ENCODE data around the gene POR.
"Not testable (repeated sequence)": the region's sequence is repeated elsewhere in the genome, so short reads cannot be mapped to it uniquely, and the experiment has no call there.

POR gene

DNA sequence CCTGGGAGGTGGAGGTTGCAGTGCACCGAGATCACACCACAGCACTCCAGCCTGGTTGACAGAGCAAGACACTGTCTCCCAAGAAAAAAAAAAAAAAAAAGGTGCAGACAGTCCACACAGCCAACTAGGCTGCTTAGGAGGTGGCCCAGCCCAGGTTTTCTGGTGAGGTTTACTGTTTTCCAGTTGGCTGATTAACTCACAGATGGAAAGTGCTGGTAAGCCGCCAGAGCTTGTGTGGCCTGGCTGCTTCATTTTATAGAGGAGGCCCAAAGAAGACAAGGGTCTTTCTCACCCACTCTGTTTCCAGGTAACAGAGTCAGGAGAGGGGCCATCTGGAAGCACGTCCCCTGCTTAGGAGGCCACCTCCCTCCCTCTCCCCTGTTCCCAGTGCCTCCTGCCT, 29.9 kb upstream of the POR start:
- DNase-seq (ENCODE audit: low read depth), result no peak

DNA sequence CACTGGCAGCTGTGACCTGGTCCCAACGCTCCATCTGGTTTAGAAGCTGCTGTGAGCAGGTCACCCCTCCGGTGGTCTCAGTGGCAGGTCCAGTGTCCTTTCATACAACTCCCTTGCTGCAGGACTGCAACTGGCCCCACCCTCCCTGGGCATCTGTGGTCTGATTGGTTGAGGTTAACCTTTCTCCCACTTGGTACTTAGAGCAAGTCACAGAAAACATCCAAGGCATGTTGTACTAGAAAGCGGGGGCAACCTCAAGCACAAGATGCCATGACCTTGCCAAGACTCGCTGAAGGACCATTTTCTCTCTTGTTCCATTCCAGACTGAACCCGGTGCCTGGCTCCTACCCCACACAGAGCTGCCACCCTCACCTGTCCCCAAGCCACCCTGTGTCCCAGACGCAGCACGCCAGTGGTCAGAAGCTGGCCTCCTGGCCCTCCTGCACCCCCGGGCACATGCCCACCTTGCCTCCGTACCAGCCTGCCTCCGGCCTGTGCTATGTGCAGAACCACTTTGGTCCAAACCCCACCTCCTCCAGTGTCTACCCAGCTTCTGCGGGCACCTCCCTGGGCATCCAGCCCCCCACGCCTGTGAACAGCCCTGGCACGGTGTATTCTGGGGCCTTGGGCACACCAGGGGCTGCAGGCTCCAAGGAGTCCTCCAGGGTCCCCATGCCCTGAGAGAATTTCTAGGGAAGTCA, 27.1 kb upstream of the POR start:
- no peak for DNase-seq (ENCODE audit: low read depth)

DNA sequence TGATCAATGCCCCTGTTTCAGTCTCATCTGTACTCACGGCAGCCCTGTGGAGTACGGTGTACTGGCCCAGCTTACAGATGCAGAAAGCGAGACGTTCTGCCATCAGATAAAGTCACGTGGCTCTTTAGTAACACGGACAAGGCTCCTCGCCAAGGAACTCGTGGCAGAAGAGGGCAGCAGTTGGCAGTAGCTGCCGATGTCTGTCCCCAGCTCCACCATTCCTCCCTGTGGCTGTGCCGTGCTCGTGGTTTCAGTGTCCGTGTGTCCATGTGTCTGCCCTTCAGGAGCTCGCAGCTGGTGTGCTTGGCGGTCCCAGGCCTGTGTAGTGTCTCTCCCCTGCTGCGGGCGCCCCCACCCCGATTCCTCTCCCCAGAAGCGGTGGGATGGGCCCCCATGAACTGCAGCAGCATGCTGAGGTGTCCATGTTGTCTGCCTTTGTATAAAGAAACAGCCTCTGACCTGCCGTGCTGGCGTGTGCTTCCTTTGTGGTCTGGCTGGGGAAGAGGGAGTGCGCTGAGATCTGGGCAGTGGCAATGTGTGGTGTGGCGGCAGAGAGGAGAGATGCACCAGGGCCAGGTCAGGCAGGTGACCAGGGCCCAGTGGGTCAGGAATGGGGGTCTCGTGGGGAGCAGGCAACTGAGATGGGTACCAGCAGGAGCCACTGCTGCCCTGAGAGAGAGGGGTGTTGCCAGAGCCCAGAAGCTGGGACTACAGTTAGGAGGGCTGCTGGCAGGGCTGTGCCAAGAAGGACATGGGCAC, 26.3 kb upstream of the POR start:
- no peak for DNase-seq (ENCODE audit: low read depth)

DNA sequence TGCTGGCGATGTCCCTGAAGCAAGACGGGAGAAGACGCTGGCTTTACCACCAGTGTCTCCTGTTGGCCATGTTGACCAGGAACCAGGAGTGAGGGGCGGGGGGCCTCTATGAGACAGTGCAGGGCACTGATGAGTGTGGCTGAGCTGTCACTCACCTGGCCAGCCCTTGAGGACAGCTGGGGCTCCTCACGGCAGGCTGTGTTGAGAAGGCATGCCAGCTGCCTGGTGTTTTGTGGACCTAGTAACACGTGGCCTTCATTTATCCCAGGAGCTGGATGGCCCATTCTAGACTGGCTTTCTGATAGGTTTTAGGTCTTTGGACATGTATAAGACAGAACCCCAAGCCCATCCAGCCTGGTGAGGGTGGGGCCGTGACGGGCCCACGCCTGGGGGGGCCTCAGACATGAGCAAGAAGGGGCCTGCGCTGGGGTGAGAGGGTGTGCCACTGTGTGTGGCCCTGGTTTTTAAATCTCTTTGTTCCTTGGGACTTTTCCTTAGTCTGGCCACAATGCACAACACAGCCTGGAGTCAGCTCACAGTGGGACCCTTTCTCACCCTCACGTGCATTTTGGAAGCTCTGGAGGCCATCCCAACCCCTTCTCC, 25.6 kb upstream of the POR start:
- no peak for DNase-seq (ENCODE audit: low read depth)

DNA sequence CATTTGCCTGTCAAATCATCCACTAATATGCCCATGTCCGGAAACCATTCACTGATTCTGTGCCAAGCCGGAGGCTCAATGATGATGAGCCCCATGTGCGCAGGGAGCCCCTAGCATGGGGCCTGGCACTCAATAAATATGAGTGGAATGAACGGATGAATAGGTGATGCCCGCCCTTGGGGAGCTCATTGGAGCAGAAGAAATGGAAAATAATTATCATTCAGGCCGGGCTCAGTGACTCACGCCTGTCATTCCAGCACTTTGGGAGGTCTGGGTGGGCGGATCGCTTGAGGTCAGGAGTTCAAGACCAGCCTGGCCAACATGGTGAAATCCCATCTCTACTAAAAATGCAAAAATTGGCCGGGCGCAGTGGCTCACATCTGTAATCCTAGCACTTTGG, 25.1 kb upstream of the POR start:
- DNase-seq (ENCODE audit: low read depth), result no peak

DNA sequence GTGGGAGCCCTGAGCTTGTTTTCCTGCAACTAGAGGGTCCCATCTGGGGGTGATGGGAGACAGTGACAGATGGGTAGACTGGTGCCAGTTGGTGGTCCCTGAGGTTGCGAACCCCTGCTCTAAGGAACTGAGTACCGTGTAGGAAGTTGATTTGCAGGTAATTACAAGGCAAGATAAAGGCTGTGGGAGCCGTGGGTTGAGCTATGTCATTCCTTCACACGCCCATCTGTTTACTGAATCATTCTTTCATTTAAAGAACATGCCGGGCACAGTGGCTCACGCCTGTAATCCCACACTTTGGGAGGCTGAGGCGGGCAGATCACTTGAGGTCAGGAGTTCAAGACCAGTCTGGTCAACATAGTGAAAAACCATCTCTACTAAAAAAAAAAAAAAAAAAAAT, 23.7 kb upstream of the POR start:
- DNase-seq (ENCODE audit: low read depth), result not testable (repeated sequence)

DNA sequence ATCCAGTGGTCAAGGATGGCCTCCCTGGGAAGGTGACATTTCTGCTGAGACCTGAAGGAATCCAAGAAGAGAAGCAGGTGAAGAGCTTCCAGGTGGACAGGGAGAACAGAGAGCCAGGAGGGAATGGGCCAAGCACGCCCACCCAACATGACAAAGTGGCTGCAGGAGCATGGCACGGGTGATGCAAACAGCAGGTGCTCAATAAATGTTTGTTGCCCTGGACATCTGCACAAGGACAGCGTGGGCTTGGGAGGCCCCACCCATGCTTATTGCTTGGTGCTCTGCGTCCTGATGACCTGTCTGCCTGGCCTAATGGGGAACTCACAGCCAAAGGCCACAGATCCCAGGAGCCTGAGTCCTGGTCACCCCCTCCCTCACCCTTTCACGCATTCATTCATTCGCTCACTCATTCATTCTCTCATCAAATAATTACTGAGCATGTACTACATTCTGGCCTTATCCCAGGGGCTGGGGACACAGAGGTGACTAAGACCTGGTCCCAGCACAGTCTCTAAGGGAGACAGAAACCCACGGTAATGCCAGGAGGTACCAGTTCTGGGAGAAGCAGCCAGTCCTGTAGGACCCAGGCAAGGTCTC, 23.0 kb upstream of the POR start:
- DNase-seq (ENCODE audit: low read depth), result no peak

DNA sequence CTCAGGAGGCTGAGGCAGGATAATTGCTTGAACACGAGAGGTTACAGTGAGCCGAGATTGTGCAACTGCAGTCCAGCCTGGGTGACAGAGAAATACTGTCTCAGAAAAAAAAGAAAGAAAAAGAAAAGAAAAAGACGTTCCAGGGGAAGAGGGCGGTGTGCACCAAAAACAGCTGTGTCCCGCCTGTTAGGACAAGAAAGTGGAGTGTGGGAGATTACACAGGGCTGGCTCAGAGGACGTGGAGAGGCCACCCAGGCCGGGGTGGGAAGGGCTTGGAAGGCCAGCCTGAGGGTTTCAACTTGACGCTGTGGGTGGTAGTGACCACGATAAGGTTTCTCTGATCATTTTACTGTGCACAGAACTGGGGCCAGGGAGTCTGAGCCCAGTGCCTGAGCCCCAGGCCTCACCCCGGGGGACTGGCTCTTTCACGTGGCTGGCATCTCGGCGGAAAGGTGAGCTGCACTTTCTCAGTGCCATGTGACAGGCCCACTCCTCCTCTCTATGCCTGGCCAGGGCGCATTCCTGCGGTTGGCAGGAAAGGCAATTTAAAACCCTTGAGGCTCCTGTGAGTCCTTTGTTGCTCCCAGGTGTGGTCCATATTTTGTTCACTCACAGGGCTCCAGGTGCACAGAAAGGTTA, 22.2 kb upstream of the POR start:
- no peak for DNase-seq (ENCODE audit: low read depth)

DNA sequence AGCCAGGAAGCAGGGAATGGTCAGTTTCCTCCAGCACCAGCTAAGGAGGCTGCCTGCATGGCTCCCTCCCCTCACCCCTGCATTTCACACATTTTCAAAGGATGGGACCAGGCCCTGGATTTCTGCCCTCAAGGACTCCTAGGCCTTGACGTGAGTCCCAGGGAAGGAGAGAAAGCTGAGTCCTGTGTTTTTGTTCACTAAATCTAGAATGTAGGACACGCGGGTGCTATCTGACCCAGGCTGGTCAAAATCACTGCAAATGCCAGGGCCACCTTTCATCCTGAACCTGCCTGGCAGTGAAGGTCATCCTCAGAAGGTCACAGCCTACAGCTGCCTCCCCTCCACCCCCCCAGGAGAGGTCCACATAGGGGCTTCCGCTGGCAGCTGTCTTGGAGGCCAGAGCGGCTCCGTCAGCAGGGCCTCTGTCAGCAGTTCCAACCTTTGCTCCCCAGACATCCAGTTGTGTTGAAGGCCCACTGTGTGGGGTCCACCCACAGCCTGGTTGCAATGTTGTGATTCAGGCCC, 18.1 kb upstream of the POR start:
- no peak for DNase-seq (ENCODE audit: low read depth)

DNA sequence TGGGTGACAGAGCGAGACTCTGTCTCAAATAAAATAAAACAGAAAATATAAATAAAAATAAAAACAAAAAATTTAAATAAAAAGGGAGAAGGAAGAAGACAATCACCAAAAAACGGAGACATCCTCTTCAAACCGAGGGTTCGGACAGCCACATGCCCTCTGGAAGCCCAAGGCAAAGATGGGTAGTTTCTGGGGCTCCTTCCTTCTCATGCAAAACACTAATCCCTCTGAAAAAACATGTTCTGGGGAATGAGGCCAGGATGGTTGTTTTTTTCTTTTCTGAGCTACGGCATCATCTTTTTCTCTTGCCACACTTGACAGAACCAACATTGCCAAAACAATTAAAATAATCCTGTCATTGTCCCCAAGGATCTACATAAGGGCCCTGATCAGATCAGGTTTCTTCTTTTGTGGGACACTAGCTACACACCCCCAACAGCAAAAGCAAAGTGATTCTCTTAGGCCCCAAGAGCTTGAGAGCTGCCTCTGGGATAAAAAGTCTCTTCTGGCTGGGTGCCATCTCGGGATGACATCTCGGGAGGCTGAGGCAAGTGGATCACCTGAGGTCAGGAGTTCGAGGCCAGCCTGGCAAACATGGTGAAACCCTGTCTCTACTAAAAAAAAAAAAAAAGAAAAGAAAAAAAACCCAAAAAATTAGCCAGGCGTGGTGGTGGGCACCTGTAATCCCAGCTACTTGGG, 14.2 kb upstream of the POR start:
- no peak for DNase-seq (ENCODE audit: low read depth)

DNA sequence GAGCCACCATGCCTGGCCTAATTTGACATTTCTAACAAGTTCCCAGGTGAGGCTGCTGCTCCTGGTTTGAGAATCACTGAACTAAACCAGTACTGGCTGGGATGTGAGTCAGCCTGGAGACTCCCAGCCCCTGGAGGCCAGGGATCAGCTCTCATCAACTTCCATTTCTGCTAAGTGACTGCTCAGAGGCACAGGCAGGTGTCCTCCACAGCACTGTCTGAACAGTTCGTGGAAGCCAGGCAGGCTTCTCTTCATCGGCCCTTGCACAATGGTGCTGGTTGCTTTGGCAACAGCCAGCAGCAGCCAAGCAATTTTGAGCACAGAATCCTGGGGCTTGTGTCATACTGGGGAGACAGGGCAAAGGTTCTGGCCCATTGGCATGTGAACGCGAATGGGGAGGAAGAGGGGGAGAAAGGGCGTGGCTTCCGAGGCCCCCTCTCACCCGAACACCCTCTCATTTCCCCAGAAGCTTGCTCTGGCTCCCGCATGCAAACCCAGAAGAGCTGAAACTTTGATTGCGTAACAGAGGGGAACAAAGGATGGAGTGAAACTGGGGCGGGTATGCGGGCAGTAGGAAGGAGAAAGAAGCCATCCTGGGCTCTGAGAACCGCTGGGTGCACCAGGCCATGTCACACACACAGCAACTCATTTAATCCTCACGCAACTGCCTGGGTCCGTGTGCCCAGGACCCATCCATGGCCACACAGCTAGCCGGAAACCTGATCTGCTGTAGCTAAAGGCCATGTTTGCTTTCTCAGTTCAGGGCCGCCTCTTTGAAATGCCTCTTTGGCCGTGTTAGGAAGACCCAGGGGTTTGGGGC, 9.0 kb upstream of the POR start:
- DNase-seq (ENCODE audit: low read depth), result no peak

DNA sequence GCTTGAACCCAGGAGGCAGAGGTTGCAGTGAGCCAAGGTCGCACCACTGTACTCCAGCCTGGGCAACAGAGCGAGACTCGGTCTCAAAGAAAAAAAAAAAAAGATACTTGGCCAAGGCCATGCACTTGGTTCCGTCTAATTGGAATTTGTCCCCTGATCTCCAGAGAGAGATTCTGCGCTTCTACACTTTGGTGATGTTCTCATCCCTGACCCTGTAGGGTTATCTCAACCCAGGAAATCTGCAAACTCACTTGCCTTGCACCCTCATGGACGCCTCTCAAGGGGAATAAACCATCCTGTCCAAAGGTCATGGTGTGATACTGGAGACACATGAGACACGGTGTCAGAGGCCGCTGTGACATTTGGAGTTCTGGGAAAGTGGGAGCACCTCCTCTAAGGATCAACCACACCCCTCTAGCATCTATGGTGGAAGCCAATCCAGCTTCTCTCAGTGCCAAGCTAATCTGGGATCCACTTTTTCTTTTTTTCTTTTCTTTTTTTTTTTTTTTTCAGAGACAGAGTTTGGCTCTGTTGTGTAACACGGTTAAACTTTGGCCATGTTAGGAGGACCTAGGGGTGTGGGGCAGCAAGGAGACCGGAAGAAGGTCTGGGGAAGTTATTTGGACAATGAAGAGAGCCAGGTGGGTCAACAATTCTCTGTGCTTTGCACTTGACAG, 7.8 kb upstream of the POR start:
- no peak for DNase-seq (ENCODE audit: low read depth)

DNA sequence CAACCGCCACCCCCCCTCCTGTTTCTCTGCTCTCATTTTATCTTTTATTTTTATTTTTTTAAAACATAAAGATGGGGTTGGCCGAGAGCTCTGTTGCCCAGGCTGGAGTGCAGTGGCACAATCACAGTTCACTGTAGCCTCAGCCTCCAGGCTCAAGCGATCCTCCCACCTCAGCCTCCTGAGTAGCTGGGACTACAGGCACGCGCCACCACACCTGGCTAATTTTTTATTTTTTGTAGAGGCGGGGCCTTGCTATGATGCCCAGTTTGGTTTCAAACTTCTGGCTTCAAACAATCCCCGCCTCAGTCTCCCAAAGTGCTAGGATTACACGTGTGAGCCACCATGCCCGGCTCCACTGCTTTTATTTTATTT, 7.3 kb upstream of the POR start:
- not testable (repeated sequence) for DNase-seq (ENCODE audit: low read depth)

DNA sequence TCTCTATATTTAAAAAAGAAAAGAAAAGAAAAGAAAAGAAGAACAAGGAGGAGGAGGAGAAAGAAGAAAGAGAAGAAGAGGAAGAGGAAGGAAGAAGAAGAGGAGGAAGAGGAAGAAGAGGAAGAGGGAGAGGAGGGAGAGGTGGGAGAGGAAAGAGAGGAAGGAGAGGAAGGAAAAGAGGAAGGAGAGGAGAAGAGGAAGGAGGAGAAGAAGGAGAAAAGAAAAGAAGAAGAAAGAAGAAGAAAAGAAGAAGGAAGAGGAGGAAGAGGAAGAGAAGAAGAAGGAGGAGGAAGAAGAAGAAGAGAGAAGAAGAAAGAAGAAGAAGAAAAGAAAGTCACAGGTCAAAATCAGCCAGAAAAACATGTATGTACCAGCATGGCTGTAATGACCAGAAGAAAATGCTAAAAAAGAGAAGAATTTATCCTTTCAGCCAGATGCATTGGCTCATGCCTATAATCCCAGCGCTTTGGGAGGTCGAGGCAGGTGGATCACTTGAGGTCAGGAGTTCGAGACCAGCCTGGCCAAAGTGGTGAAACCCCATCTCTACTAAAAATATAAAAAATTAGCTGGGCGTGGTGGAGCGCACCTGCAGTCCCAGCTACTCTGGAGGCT, 5.3 kb upstream of the POR start:
- no peak for DNase-seq (ENCODE audit: low read depth)

DNA sequence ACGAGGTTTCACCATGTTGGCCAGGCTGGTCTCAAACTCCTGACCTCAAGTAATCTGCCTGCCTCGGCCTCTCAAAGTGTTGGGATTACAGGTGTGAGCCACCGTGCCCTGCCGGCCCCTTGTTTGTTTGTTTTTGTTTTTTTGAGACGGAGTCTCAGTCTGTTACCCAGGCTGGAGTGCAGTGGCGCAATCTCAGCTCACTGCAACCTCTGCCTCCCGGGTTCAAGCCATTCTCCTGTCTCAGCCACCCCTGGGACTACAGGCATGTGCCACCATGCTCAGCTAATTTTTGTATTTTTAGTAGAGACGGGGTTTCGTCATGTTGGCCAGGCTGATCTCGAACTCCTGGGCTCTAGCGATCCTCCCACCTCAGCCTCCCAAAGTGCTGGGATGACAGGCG, 3.8 kb upstream of the POR start:
- DNase-seq (ENCODE audit: low read depth), result not testable (repeated sequence)

DNA sequence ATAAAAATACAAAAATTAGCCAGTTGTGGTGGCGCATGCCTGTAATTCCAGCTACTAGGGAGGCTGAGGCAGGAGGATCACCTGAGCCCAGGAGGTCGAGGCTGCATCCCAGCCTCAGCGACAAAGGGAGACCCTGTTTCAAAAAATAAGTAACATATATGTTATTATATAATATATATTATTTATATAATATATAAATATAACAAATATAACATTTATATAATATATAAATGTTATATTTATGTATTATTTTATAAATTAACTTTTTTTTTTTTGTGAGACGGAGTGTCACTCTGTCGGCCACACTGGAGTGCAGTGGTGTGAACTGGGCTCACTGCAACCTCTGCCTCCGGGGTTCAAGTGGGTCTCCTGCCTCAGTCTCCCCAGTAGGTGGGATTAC, 1.5 kb upstream of the POR start:
- no peak for DNase-seq (ENCODE audit: low read depth)

DNA sequence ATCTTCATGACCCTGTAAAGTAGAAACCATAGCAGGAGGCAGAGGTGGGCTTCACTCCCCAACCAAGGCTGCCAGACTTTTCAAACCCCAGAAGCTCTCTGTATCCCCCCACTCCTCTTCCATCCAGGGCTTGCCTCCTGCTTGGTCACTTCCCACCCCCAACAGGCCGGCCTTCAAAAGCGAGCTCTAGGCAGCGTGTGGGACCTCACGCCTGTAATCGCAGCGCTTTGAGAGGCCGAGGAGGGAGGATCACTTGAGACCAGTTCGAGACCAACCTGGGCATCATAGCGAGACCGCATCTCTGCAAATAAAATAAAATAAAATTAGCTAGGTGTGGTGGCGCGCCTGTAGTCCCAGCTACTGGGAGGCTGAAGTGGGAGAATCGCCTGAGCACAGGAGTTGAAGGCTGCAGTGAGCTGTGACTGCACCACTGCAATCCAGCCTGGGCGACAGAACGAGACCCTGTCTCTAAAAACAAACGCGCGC, 743 bp upstream of the POR start:
- no peak for DNase-seq (ENCODE audit: low read depth)

DNA sequence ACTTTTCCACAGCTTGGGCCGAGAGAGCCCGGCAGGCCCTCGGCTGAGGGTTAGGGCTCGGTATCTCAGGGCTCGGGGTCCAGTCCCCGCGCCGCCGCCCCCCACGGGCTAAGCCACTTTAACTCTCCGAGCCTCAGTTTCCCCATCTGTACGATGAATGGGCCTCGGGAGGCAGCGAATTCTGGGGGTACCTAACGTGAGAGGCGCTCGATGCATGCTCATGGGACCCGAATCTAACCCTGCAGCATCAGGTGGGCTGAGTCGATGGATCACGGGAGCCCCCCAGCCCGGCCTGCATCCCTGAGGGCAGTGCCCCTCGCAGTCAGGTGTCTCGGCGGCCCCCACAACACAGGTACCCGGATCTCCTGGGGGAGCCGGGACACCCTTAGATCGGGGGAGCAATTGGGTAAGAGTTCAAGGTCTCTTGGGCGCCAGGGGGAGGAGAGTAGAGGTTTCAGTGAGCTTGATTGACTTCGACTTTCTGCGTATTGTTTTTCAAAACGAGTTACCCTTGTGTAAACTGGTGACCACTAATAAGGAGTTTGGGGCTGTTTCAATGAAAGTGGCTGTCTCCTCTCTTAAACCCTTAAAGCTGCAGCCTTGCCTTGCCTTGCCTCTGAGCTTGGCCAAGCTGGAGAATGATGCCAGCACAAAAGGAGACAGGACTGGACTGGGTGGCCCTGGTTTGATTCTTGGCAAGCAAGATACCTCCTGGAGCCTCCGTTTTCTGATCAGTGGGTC, 631 bp downstream of the POR start:
- DNase-seq (ENCODE audit: low read depth), result no peak

DNA sequence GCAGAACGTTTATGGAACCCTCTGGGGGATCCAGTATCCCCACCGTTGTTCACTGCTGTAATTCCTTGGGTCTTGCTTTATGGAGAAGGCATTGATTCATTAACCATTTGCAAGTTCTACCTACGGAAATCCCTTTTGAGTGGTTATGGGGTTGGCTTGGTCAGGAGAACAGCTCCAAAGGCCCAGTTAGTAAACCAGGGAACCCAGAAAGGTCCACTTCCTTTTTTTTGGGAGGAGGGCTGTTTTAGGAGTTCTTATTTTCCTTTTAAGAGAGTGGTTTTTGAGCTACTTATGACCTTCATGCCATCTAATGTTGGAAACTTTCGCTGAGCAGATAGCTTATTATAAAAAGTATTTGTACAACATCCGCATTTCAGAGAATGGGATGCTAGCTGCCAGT, 1.3 kb downstream of the POR start:
- DNase-seq (ENCODE audit: low read depth), result no peak

Data from HS-5 (cell line).